ENCODE measurements around the gene MYBPH.

MYBPH gene, protein sequence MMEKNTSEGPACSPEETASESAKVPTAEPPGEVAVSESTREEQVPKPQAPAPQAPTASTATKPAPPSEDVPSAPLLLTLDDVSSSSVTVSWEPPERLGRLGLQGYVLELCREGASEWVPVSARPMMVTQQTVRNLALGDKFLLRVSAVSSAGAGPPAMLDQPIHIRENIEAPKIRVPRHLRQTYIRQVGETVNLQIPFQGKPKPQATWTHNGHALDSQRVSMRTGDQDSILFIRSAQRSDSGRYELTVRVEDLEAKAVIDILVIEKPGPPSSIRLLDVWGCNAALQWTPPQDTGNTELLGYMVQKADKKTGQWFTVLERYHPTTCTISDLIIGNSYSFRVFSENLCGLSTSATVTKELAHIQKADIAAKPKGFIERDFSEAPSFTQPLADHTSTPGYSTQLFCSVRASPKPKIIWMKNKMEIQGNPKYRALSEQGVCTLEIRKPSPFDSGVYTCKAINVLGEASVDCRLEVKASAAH

DNA sequence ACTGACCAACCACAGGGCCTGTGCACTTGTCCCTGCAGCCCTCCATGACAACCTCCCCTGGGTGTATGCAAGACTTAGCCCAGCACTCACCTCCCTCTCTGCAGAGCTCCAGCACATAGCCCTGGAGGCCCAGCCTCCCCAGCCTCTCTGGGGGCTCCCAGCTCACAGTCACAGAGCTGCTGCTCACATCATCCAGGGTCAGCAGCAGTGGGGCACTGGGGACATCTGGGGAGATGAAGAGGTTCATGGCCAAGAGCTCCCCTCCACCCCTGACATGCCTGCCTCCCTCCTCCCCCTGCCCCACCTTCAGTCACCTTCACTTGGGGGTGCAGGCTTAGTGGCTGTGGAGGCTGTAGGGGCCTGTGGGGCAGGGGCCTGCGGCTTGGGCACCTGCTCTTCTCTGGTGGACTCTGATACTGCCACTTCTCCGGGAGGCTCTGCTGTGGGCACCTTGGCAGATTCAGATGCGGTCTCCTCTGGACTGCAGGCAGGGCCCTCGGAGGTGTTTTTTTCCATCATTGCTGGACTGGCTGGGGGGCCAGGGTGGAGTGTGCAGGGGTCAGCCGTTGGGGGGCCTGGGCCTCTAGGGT, at the start of gene MYBPH:
MYBPH (minus strand) TSS at position 590 of the 590 bp plus-strand sequence; CDS start at position 519, 71 bp downstream.
- DNase-seq: no peak

DNA sequence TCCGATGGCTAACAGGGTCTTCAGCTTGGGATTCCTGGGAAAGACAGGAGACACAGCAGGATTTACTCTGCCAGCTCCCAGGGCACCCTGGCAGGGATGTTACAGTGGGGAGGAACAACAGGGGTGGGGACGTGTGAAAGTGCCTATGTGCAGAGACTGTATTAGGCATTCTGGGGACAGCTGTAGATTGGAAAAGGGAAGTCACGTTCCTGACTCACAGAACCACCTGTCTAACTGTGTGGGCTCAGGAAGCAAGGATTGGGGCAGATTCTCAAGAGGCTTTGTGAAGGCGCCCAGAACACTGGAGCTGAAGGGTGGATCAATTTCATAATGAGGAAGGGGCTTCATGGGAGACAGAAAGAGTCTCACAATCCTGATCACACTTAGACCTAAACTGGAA, 49.4 kb upstream of the MYBPH start:
- DNase-seq: no peak

DNA sequence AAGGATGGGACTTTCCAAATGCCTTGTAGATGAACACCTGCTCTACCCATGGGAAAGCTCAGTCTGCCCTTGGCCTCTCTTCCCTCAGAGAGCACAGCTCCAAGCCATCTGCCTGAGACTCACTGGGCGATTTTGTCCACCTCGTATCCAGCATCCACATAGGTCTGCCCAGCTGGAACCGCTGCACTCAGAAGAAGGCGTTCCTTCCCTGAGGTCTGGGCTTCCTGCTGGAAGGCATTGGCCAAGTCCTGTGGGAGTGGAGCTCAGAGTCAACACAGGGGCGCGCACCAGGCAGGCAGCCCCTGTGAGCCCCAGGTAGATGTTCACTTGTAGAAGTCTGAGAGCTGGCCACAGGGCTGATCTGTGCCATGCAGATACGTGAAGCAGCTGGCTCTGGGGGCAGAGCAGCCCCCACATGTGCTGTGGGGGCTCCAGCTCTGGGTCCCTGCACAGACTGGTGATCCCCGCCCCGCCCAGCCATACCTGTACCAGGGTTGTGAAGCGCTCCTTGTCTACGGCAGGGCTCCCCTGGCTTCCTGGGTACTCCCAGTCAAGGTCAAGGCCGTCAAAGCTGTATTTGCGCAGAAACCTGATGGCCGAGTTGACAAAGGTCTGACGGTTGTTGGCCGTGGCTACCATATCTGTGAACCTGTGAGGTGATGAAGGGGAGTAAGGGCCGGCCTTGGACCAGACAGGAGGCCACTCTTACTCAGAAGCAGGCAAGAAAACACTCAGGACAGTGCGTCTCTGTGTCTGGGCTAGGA, 47.6 kb upstream of the MYBPH start:
- DNase-seq: no peak

DNA sequence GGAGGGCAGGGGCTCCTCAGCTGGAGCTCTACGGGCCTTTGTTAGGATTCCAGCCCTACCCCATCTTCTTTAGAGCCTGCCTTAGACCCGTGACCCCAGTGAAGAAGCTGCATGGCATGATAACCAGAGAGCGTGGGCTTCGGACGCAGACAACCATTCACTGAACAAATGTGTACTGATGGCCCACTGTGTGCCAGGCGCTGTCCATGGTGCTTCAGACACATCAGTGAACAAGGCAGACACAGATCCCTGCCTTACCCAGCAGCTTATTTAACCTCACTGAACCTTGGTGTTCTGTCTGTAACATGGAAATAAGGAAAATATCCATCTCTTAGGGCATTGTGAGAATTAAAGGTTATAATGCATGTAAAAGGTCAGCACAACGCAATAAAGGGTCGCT, 44.3 kb upstream of the MYBPH start:
- DNase-seq: no peak

DNA sequence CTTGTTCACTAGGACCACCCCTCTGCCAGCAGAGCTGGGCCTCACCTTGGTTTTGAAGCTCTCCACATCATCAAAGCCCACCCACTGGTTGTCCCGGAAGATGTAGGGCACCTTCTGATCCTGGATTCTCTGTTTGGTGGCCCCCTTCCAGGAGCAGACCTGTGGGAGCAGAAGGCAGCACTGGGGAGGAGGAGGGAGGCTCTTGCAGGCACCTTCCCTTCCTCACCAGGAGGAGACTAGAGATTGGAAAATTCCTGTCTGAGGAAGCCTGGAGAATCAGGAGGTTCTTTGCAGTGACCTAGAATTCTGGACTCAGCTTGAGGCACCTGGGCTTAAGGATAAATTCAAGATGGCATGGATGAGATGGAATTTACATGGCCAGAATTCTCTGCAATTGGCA, 43.5 kb upstream of the MYBPH start:
- no peak for DNase-seq

DNA sequence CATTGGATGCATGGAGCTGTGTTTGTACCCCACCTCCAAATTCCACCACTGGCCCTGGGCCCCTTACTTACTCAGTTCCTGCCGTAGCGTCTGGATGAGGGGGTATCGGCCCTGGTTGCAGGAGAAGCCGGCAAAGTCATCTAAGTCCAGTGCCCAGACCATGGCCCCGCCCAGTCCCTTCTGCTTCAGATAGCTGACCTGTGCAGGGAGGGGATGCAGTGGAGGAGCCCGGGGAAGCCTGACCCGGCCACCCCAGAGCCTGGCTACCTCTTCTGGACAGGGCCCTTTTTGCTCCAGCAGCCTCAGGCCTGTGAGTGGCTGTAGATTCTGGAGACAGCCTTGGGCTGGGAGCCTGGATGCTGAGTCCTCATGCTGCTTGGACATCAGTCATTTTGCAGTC, 42.0 kb upstream of the MYBPH start:
- DNase-seq: no peak

DNA sequence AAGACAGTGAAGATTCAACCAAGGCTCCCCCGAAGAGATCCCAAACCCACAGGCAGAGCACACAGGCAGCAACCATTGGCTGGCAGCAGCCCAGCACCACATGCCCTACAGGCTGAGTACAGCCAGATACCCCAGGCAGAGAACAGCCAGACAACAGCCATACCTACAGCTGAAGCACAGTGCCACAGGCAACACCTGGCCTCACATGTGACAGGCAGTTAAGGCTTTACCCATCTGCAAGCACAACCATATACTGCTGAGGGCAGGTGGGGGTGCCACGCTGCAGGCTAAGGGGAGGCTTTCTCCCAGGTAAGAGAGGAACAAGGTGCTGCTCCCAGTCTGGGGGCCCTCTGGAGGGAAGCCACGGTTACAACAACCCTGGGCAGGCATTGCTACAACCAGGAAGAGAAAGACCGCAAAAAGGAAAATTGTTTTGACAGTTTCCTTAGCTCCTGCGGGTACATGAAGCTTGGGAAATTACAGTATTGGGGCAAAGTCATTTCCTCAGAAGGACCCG, 41.6 kb upstream of the MYBPH start:
- peak; percentile 66 for DNase-seq

DNA sequence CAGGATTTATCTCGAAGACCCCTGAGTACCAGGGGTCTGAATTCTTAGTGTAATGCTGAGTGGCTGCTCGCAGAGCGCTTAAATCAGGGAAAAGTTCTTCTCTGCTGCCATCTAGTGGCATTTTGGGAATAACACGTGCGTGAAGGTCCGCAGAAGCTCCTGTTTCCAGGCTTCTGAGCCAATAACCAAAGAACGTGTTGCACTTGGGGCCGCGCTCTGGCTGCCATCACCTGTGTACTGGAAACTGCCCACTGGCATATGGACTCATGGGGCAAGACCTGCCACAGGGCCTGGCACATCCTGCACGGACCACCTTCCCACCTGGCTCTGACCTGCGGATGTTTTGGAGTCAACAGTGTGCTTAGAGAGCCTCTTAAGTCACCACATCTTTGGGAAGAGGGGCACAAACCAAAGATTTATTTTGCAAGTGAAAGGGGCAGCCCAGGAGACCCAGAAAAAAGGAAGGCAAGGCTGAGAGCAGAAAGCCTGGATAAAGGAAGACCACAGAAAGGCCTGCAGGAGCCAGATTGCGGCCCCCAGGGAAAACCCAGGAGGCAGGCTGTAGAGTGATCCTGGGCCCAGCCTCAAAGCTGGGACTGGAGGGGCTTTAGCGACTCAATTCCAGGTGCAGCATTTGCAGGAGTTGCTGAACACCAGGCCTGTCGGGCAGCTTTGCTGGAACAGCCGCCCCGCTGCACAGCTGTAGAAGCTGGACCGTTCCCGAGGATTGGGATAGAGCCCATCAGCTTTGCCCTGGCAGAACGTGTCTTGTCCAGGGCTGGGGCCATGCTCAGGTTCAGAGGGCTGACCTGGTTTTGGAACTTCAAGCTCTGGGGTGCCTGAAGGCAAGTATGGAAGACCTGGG, 40.9 kb upstream of the MYBPH start:
- peak; percentile 84 for DNase-seq

DNA sequence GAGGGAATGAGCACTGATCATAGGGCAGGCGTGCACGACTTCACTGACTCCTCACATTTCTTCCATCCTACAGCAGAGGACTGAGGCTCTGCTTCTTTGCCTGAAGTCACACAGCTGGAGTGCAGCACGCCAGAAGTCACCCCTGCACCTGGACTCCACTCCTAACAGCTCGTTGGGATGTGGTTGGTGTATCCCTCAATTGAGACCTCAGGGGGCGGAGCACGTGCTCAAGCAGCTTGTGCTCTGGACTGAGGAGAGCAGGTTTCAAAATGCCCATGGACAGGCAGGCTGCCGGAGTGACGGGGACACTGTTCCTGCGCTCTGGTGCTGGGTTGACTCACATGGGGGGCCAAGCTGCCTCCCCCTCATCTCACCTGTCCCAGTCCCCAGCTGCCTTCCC, 39.9 kb upstream of the MYBPH start:
- DNase-seq: peak; percentile 86

DNA sequence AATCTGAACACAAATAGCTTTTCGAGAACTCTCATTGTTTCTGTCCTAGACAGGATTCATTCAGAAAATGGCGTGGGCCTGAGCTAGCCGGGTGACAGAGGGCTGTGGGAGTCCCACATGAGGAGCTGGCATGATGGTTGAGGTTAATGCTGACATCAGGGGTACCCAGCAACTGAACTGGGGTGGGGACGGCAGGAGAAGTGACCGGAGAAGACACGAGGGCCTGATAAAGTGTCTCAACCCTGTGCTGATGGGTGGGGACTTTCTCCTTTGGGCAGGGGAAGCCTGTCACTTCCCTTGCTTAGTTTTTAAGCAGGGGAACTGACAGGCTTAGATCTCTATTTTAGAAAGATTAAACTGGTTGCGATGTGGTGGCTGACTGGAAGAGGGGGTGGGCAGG, 39.2 kb upstream of the MYBPH start:
- no peak for DNase-seq

DNA sequence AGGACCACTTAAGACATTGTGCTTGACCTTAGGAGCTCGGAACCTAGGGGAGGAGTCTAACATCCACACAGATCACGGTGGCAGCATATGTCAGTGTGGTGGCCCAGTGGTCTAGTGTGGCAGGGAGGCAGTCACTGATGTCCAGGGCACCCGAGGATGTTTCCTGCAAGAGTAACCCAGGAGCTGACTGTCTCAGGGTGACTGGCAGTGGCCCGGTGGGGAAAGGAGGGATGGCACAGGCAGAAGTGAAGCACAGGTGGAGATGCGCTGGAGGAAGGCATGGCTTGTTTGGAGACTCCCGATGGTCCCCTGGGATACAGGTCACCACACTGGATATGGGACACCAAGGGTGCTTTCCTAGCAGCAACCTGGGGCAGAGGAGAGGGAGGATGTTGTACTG, 37.5 kb upstream of the MYBPH start:
- no peak for DNase-seq

DNA sequence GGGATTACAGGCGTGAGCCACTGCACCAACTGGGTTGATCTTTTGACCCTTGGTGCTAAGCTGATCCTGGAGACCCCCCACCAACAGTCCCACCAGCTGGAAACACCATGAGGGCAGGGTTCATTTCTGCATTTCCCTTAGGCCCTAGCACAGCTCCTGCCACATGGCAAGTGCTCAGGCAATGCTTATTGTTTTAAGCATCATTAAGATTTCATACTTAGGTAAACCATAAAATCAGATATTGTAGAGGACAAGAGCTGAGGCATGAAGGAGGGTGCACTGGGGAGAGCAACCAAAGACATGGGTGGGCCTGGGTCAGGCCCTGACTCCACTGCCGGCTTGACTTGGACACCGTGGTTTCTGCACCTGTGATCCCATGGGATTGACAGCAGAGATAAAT, 36.2 kb upstream of the MYBPH start:
- DNase-seq: no peak

DNA sequence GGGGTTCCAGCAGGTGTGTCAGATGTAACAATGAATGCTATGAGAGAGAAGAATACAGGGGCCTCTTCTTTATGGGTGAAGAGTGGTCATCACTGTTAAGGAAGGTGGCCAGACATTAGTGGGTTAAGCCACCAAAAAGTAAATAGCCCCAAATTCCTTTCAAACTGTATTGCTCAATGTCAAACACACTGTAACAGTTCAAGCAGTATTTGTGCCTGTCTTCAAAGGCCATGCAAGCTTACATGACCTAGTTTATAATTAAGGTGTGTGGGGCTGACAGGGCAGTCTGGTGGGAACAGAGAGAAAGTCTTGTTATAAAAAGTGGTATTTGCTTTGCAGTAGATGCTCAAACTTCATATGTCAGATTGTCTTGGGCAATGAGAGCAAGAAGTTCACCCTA, 35.4 kb upstream of the MYBPH start:
- no peak for DNase-seq

DNA sequence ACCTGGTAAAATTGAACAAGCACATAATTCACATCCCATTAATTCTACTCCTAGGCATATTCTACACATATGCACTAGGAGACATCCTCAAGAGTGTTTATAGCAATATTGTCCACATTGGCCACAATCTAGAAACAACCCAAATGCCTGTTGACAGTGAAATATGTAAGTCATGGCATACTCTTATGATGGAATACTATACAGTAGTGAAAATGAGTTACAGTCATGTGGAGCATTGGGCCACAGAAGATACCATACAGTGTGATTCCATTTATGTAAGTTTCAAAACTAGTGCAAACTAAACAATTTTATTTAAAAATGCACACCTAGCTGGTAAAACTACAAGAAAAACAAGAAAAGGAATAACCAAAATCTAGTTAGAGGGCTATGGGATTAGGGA, 34.7 kb upstream of the MYBPH start:
- no peak for DNase-seq

DNA sequence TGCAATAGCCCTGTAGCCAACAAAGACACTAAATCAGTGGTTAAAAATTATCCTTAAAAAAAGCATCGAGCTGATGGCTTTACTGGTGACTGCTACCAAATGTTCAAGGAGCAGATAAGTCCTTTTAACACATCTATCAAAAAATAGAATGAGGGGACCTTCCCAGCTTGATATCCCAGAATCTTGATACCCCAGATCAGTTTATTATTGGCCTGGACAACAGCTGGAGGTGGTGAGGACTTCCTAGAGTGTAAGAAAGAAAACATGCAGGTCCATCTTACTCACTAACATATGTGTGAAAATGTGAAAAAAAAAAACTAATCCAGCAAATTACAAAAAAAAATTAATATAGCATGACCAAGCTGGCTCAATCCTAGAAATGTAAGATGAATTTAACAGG, 32.6 kb upstream of the MYBPH start:
- DNase-seq: no peak

DNA sequence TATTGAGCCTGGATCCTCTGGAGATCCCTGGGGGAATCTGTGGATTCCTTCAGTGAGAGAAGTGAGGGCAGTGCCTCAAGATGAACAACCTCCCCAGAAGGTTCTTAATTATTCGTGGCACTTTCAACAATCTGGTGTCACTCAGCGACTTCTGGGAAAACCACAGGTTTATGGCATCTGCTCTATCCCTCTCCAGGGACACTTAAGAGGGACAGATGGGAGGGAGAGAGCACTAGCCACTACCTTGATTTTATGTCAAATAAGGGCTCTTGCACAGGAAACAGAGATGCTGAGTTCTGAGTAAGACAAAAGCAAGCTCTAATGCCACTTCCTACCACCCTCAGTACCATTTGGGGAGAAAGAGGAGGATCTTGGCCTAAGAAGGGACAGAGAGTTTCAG, 32.1 kb upstream of the MYBPH start:
- peak; percentile 17 for DNase-seq

DNA sequence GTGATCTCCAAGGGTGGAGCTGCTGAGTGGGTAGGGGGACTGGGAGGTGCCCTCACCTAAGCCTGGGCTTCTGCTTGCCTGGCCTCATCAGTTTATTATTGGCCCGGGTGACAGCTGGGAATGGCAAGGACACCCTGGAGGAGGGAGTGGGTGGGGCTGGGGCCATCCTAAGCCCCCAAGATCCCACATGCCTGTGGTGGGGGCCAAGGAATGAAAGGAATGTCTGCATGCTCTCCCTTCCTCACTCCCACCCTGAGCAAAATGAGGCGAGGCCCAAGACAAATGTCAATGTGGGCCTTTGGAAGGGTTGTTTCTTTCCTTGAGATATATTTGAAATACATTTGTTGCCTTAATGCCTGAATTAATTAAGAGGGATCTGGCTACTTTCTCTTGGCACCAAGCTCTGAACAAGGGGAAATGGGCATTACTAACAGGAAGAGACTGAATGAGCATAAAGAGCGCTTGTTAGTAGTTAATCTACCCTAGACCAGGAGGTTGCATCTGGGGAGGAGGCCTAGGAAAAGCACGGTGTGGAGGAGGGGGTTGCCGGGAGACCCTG, 30.6 kb upstream of the MYBPH start:
- no peak for DNase-seq

DNA sequence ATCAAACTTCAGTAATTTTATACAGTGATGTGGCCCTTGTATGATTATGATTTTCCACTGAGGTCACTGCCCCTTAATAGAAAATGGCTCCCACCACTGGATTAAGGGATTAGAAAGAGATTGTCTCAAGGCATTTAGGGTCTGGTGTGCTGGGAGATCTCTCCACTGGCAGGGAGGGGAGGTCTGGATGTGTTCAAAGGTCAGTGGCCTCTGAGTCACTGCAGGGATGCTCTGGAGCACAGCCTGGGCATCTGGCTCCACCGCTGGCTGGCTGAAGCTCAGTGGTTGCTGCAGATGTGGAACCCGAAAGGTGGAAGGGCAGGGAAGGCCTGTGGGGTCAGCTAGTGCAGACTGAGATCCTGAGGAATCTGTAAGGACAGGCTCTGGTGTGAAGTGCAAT, 29.1 kb upstream of the MYBPH start:
- no peak for DNase-seq

DNA sequence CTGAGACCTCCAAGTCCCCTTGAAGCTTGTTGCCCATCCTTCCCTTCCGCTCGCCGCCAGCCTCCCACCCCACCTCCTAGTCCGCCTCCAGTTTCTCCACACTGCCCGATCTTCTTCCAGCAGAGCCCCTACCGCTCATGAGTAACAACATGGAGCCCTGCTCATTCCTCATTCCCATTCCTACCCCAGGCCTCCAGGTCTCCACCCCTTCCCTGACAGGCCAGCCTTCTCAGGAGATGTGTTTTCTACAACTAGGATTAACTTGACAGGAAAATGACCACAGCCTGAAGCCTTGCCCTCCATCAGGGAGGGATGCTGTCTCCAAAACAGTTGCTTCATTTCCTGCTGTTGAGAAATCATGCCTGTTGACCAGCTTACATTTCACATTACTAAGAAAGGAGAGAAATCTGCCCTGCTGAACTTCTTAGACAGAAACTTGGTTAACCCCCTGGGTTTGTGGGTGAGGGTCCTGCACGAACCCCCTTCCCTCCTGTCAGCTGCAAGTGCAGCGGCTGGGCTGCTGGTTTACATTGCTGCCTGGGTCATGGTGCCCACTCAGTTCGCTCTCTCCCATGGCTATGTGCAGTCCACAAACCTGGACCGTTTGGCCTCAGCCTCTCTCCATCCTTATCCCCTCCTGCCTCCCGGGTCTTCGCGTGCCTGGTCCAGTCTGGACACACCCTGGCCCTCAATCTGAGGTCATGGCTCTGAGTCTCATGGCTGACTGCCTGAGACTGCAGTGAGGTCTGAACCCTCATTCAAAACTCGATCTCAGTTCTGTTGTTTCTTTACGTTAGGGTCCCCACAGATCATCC, 27.0 kb upstream of the MYBPH start:
- no peak for DNase-seq

DNA sequence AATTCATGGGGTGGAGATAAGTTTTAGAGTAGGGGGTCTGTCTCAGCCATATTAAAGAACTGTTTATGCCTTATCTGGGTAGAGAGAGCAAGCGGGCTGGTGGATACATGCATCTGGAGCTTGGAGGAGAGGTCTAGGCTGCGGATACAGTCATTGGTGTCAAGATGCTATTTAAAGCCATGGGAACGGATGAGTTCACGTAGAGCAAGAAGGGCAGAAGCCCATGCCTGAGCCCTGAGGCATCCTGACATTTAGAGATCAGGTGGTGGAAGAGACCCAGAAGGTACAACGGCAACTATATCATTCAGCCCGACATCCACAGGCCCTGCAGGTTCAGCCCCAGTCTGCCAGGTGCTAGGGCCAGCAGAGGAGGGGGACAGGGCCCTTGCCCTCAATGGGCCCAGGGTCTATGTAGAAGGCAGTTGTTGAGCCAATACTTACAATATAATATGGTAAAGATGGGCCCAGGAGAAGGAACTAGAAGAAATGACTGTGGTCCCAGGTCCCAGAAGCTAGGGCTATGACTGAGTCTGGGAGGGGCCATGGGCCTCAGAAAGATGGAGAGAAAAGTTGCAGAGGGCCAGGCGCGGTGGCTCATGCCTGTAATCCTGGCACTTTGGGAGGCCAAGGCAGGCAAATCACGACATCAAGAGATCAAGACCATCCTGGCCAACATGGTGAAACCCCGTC, 26.0 kb upstream of the MYBPH start:
- no peak for DNase-seq

DNA sequence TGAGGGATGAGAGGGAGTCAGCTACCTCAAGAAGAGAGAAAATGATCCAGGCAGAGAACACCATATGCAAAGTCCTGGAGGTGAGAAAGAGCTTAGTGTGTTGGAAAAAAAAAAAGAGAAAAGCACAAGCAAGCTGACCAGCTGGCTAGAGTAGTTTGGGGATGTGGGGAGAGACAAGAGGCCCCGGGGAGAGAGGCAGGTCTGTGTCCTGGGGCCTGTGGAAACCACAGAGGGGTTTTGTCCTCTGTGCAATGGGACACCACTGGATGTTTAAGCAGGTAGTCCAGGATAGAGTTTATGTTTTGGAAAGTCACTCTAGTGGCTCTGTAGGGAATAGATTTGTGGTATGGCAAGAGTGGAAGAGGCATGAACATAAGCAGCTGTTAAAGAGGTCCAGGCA, 25.3 kb upstream of the MYBPH start:
- no peak for DNase-seq
